ENCODE results near the gene NKX1-2.

Gene NKX1-2

DNA sequence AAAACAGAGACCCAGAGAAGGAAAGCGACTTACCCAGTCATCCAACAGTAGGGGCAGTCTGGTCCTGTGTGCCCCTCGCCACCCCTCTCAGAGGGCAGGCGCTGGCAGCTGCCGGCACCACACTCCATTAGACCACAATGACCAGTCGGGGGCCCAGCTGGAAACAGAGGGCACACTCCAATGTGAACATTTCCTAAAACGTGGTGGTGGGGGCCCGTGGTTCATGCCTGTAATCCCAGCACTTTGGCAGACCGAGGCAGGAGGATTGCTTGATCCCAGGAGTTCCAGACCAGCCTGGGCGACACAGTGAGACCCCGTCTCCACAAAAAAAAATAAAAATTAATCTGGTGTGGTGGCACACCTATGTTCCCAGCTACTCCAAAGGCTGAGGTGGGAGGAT lies 30.2 kb downstream of the NKX1-2 start:
- H3F3A ChIP-seq (ENCODE audit: insufficient read depth, low read length) = peaks cover 5% of the 10 kb centered on the region; the same call in 1 of the 2 replicates
- peak overlapping the region; percentile 98 for H3K4me2 ChIP-seq (ENCODE audit: low read depth, low read length)
- peak overlapping the region; percentile 65; the same call in 1 of the 2 replicates for H3K9ac ChIP-seq (ENCODE audit: low read length)
- peak overlapping the region; percentile 77 for H3K4me3 ChIP-seq (ENCODE audit: low read length)
- no peaks in the 10 kb centered on the region for H3K36me3 ChIP-seq (replicated peaks; ENCODE audit: insufficient read depth, low read length)
- peaks cover 33% of the 10 kb centered on the region for H3K79me2 ChIP-seq (ENCODE audit: low read length)
- H2AFZ ChIP-seq (ENCODE audit: low read length) = peak overlapping the region; percentile 97
- peak overlapping the region; percentile 59; the same call in 1 of the 2 replicates for H3K27ac ChIP-seq (ENCODE audit: low read length)
- H3K9me3 ChIP-seq (replicated peaks; ENCODE audit: insufficient read depth, low read length) = no peaks in the 10 kb centered on the region
- no peak for DNase-seq
- H3K27me3 ChIP-seq (replicated peaks; ENCODE audit: insufficient read depth, low read length) = no peaks in the 10 kb centered on the region; the same call in 1 of the 2 replicates
- no peaks in the 10 kb centered on the region for H3K9me2 ChIP-seq (replicated peaks; ENCODE audit: insufficient read depth, low read length)
- TF ChIP-seq EZH2phosphoT487 (IDR thresholded peaks at IDR 0.05; ENCODE audit: low read length) = no peak
- TF ChIP-seq EZH2 (optimal IDR thresholded peaks at IDR 0.05; ENCODE audit: low read depth, low read length) = no peak
- TF ChIP-seq CTCF (IDR thresholded peaks at IDR 0.05; ENCODE audit: low read length) = no peak
- no peaks in the 10 kb centered on the region for H4K20me1 ChIP-seq (ENCODE audit: insufficient read depth, low read length)
- H3K4me1 ChIP-seq (ENCODE audit: low read length) = peaks cover 5% of the 10 kb centered on the region; the same call in 1 of the 2 replicates

GRCh38 chr10:124418726-124419501 lies 30.9 kb downstream of the NKX1-2 start, which contains the start of gene OAT:
TSS of gene OAT (minus strand) at chr10:124418923. CDS start at chr10:124412171, 6,752 bp downstream.
- Histone ChIP-seq H3K9me3 (replicated peaks; ENCODE audit: insufficient read depth, low read length) (no peaks in the 10 kb centered on the region), H3K79me2 (ENCODE audit: low read length) (peaks cover 41% of the 10 kb centered on the region), H3F3A (ENCODE audit: insufficient read depth, low read length) (peaks cover 5% of the 10 kb centered on the region; the same call in 1 of the 2 replicates), H3K36me3 (replicated peaks; ENCODE audit: insufficient read depth, low read length) (no peaks in the 10 kb centered on the region), H3K9me2 (replicated peaks; ENCODE audit: insufficient read depth, low read length) (no peaks in the 10 kb centered on the region), H3K4me1 (ENCODE audit: low read length) (peaks cover 5% of the 10 kb centered on the region; the same call in 1 of the 2 replicates), H3K27me3 (replicated peaks; ENCODE audit: insufficient read depth, low read length) (no peaks in the 10 kb centered on the region), H4K20me1 (ENCODE audit: insufficient read depth, low read length) (no peaks in the 10 kb centered on the region), H3K27ac (ENCODE audit: low read length) (peak within 1 kb of the TSS; percentile 59; the same call in 1 of the 2 replicates), H3K4me3 (ENCODE audit: low read length) (peak within 1 kb of the TSS; percentile 77), H3K9ac (ENCODE audit: low read length) (peak within 1 kb of the TSS; percentile 70), H3K4me2 (ENCODE audit: low read depth, low read length) (peak within 1 kb of the TSS; percentile 98), H2AFZ (ENCODE audit: low read length) (peak within 1 kb of the TSS; percentile 97)
- TF ChIP-seq CTCF (IDR thresholded peaks at IDR 0.05; ENCODE audit: low read length) (peak; percentile 35; the same call in 1 of the 2 replicates), EZH2phosphoT487 (IDR thresholded peaks at IDR 0.05; ENCODE audit: low read length) (no peak), EZH2 (optimal IDR thresholded peaks at IDR 0.05; ENCODE audit: low read depth, low read length) (no peak)
- peak; percentile 98 for DNase-seq

- Histone ChIP-seq H3K9ac (ENCODE audit: low read length) (peak overlapping the region; percentile 70), H3K9me3 (replicated peaks; ENCODE audit: insufficient read depth, low read length) (no peaks in the 10 kb centered on the region), H2AFZ (ENCODE audit: low read length) (peak overlapping the region; percentile 64), H3K27ac (ENCODE audit: low read length) (no peak overlapping the region), H3F3A (ENCODE audit: insufficient read depth, low read length) (peaks cover 5% of the 10 kb centered on the region; the same call in 1 of the 2 replicates), H3K36me3 (replicated peaks; ENCODE audit: insufficient read depth, low read length) (no peaks in the 10 kb centered on the region), H3K79me2 (ENCODE audit: low read length) (peaks cover 49% of the 10 kb centered on the region), H3K9me2 (replicated peaks; ENCODE audit: insufficient read depth, low read length) (no peaks in the 10 kb centered on the region), H3K4me2 (ENCODE audit: low read depth, low read length) (peak overlapping the region; percentile 85), H3K4me3 (ENCODE audit: low read length) (peak overlapping the region; percentile 77), H3K27me3 (replicated peaks; ENCODE audit: insufficient read depth, low read length) (no peaks in the 10 kb centered on the region), H4K20me1 (ENCODE audit: insufficient read depth, low read length) (no peaks in the 10 kb centered on the region), H3K4me1 (ENCODE audit: low read length) (peaks cover 5% of the 10 kb centered on the region; the same call in 1 of the 2 replicates)
- DNase-seq = peak; percentile 44
- TF ChIP-seq CTCF (IDR thresholded peaks at IDR 0.05; ENCODE audit: low read length) (no peak), EZH2phosphoT487 (IDR thresholded peaks at IDR 0.05; ENCODE audit: low read length) (no peak), EZH2 (optimal IDR thresholded peaks at IDR 0.05; ENCODE audit: low read depth, low read length) (no peak)
Observed at GRCh38 chr10:124417895-124418725, 31.7 kb downstream of the NKX1-2 start.
